RKO (cell line): ENCODE measurements around the gene PGR.

Experiments
- DNase-seq: peaks from one replicate; pipeline ENCODE4 v3.0.0-alpha.2; 2016; ENCODE audit warnings: low spot score

Gene PGR

GRCh38 chr11:101009690-101010055 lies 119.9 kb downstream of the PGR start:
- DNase-seq: no peak

- no peak for DNase-seq
These were observed 120.5 kb downstream of the PGR start for GRCh38 chr11:101008961-101009689.

- DNase-seq: peak; percentile 33
These were observed 126.1 kb downstream of the PGR start for GRCh38 chr11:101003468-101003867.

GRCh38 chr11:100999756-101000155 lies 129.9 kb downstream of the PGR start:
- no peak for DNase-seq

GRCh38 chr11:100994966-100995365 lies 134.6 kb downstream of the PGR start:
- DNase-seq: no peak

- no peak for DNase-seq
These were observed 138.1 kb downstream of the PGR start for GRCh38 chr11:100991541-100991940.

GRCh38 chr11:100990931-100991330 lies 138.7 kb downstream of the PGR start:
- no peak for DNase-seq

GRCh38 chr11:100984668-100985067 lies 144.9 kb downstream of the PGR start:
- no peak for DNase-seq

GRCh38 chr11:100981196-100981824 lies 148.3 kb downstream of the PGR start:
- DNase-seq: no peak

- peak; percentile 30 for DNase-seq
These were observed 149.5 kb downstream of the PGR start for GRCh38 chr11:100980156-100980555.
